HUES48 (cell line): ENCODE measurements around the gene NUP210.

Experiments
- H3K27ac ChIP-seq: one replicate; pipeline ENCODE4 v1.7.0; 2013; ENCODE audit warnings: low read depth, low read length, inconsistent platforms
- H3K27me3 ChIP-seq: 2 replicates; pipeline ENCODE4 v1.6.1; 2013; ENCODE audit warnings: mild to moderate bottlenecking, low read length; ENCODE audit not compliant: control insufficient read depth, insufficient read depth
- H3K36me3 ChIP-seq: 2 replicates; pipeline ENCODE4 v1.6.1; 2013; ENCODE audit warnings: low read length; ENCODE audit not compliant: control insufficient read depth, insufficient read depth
- H3K4me1 ChIP-seq: 2 replicates; pipeline ENCODE4 v1.6.1; 2013; ENCODE audit warnings: mild to moderate bottlenecking, low read length; ENCODE audit not compliant: control insufficient read depth, insufficient read depth
- H3K4me3 ChIP-seq: 2 replicates; pipeline ENCODE4 v1.5.1; 2013; ENCODE audit warnings: mild to moderate bottlenecking, low read depth, low read length
- H3K9ac ChIP-seq: 2 replicates; pipeline ENCODE4 v1.6.1; 2013; ENCODE audit warnings: mild to moderate bottlenecking, low read depth, low read length, moderate library complexity
- H3K9me3 ChIP-seq: 2 replicates; pipeline ENCODE4 v1.6.1; 2013; ENCODE audit warnings: low read length; ENCODE audit not compliant: control insufficient read depth, insufficient read depth

NUP210 gene

GRCh38 chr3:13415997-13416793 is 3.9 kb downstream of the NUP210 start:
- Histone ChIP-seq H3K9me3 (no peaks in the 10 kb centered on the region), H3K36me3 (no peaks in the 10 kb centered on the region), H3K9ac (no peak overlapping the region), H3K4me1 (peaks cover 14% of the 10 kb centered on the region; the same call in 1 of the 2 replicates), H3K27ac (no peak overlapping the region), H3K4me3 (no peak overlapping the region), H3K27me3 (peaks cover 5% of the 10 kb centered on the region)

DNA sequence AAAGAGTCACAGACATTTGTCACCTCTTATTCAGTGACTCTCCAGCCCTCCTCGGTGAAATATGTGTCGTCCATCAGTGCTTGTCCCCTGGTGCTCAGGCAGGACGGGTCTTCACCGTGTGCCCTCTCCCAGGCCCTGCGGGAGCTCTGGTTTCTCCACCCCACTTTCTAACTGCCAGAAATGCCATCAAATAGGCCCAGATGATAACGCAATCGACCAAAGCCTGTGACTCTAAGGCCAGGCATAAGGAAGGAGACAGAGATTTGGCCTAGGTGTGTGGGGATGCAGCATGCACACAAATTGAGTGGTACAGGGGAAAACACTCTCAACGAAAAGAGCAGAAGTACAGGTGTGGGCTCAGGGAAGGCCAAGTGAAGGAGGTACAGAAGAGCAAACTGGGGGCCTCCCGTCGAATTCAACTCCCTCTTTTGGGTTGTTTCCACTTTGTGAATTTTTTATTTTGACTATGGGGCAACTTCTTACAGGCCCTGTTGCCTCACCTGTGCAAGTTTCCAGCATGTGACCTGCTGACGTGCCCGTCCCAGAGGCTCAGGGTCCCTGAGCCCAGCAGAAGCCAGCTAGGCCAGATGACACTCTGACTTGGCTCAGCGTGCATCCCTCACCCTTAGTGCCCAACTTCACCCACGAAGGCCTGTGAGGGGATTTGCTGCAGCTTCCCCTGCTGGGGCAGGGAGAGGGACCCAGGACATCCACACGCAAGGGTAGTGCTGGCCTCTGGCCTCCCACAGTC is 4.7 kb downstream of the NUP210 start:
- Histone ChIP-seq H3K27me3 (no peaks in the 10 kb centered on the region), H3K27ac (no peak overlapping the region), H3K9ac (no peak overlapping the region), H3K4me1 (peaks cover 9% of the 10 kb centered on the region; the same call in 1 of the 2 replicates), H3K4me3 (no peak overlapping the region), H3K9me3 (no peaks in the 10 kb centered on the region), H3K36me3 (no peaks in the 10 kb centered on the region)

GRCh38 chr3:13414040-13414729 is 5.9 kb downstream of the NUP210 start:
- no peaks in the 10 kb centered on the region for H3K36me3 ChIP-seq
- H3K9ac ChIP-seq, result no peak overlapping the region
- no peaks in the 10 kb centered on the region for H3K27me3 ChIP-seq
- no peaks in the 10 kb centered on the region for H3K9me3 ChIP-seq
- no peak overlapping the region for H3K27ac ChIP-seq
- peaks cover 8% of the 10 kb centered on the region; the same call in 1 of the 2 replicates for H3K4me1 ChIP-seq
- H3K4me3 ChIP-seq, result no peak overlapping the region

GRCh38 chr3:13411186-13411860 is 8.8 kb downstream of the NUP210 start:
- no peaks in the 10 kb centered on the region for H3K27me3 ChIP-seq
- H3K4me3 ChIP-seq, result no peak overlapping the region
- H3K4me1 ChIP-seq, result no peaks in the 10 kb centered on the region
- H3K9me3 ChIP-seq, result no peaks in the 10 kb centered on the region
- H3K9ac ChIP-seq, result no peak overlapping the region
- H3K27ac ChIP-seq, result no peak overlapping the region
- H3K36me3 ChIP-seq, result no peaks in the 10 kb centered on the region

GRCh38 chr3:13408890-13409289 is 11.2 kb downstream of the NUP210 start:
- no peaks in the 10 kb centered on the region for H3K9me3 ChIP-seq
- no peak overlapping the region for H3K9ac ChIP-seq
- no peaks in the 10 kb centered on the region for H3K27me3 ChIP-seq
- H3K27ac ChIP-seq, result no peak overlapping the region
- no peaks in the 10 kb centered on the region for H3K4me1 ChIP-seq
- no peaks in the 10 kb centered on the region for H3K36me3 ChIP-seq
- H3K4me3 ChIP-seq, result no peak overlapping the region

- no peaks in the 10 kb centered on the region for H3K36me3 ChIP-seq
- no peak overlapping the region for H3K4me3 ChIP-seq
- H3K4me1 ChIP-seq, result no peaks in the 10 kb centered on the region
Measured at GRCh38 chr3:13407926-13408325, 12.2 kb downstream of the NUP210 start.

GRCh38 chr3:13407475-13407874 is 12.6 kb downstream of the NUP210 start:
- Histone ChIP-seq H3K36me3 (no peaks in the 10 kb centered on the region), H3K27me3 (no peaks in the 10 kb centered on the region), H3K4me1 (no peaks in the 10 kb centered on the region), H3K4me3 (no peak overlapping the region), H3K27ac (no peak overlapping the region), H3K9ac (no peak overlapping the region), H3K9me3 (no peaks in the 10 kb centered on the region)

More at GRCh38 chr3:13407926-13408325, 12.2 kb downstream of the NUP210 start:
- Histone ChIP-seq H3K9me3 (no peaks in the 10 kb centered on the region), H3K9ac (no peak overlapping the region), H3K27me3 (no peaks in the 10 kb centered on the region), H3K27ac (no peak overlapping the region)

DNA sequence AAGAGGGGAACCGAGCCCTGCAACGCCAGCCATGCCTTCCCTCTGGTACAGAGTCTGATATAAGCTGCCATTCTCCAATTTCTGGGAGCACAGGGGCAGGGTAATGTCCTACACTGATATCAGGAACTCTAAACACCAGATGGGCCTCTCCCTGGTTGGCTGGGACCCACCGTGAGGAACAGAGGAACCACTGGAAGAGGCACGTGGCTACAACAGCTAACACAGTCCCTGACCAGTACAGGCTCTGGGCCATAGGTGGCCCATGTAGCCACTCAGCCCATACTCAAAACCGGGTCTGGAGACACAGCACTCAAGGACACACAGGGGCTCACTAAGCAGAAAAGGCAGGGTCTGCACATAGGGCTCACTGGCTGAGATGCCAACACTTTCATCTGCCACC is 13.9 kb downstream of the NUP210 start:
- no peak overlapping the region for H3K27ac ChIP-seq
- no peaks in the 10 kb centered on the region for H3K27me3 ChIP-seq
- no peaks in the 10 kb centered on the region for H3K36me3 ChIP-seq
- H3K4me3 ChIP-seq, result no peak overlapping the region
- no peaks in the 10 kb centered on the region for H3K4me1 ChIP-seq
- H3K9me3 ChIP-seq, result no peaks in the 10 kb centered on the region
- no peak overlapping the region for H3K9ac ChIP-seq

DNA sequence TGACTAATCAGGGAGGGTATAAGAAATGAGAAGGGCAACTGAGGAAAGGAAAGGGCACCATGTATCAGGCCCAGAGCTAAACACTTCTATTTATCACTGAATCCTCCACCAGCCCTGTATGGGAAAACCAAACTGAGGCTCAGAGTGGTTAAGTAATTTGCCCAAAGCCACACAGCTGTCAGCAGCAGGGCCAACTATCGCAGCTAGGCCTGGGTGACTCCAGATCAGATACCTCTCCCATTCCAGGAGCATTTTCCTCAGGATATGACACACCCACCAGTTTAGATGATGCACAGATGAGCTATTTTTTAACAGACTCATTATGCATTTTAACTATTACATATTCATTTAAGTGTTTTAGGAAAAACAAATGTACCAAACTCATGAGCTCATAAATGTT is 14.5 kb downstream of the NUP210 start:
- H3K27me3 ChIP-seq, result no peaks in the 10 kb centered on the region
- no peaks in the 10 kb centered on the region for H3K4me1 ChIP-seq
- no peak overlapping the region for H3K4me3 ChIP-seq
- no peaks in the 10 kb centered on the region for H3K36me3 ChIP-seq
- no peak overlapping the region for H3K27ac ChIP-seq
- no peaks in the 10 kb centered on the region for H3K9me3 ChIP-seq
- H3K9ac ChIP-seq, result no peak overlapping the region

DNA sequence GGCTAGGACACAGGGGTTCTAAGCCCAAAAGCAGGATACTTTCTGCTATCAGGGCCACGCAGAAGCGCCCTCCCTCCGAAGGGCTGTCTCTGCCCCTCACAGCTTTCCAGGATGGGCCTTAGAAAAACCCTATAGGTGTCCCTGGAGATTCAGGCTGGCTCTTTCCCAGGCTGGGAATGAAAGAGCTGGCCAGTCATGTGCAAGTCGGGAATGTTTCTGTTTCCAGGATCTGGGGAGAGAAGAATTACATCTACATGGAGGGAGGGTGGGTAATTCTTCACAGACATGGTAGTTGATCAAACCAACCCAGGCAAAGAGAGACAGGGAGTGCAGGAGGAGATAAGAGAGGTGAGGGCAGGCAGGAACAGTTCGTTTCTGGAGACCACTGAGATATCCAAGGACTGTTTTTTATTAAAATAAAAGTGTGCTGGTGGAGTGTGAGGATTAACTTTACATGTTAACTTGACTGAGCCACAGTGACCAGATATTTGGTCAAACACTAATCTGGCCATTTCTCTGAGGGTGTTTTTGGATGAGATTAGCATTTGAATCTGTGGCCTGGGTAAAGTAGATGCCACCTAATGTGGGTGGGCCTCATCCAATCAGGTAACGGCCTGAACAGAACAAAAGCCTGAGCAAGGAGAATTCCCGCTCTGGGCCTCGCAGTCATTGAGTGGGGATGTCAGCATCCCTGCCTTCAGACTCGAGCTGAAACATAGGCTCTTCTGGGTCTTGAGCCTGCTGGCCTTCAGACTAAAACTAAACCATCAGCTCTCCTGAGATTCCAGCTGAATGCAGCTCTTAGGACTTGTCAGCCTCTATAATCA is 15.3 kb downstream of the NUP210 start:
- H3K27ac ChIP-seq, result no peak overlapping the region
- no peak overlapping the region for H3K9ac ChIP-seq
- no peaks in the 10 kb centered on the region for H3K27me3 ChIP-seq
- H3K4me3 ChIP-seq, result no peak overlapping the region
- H3K4me1 ChIP-seq, result no peaks in the 10 kb centered on the region
- no peaks in the 10 kb centered on the region for H3K36me3 ChIP-seq
- H3K9me3 ChIP-seq, result no peaks in the 10 kb centered on the region
